ENCODE data around the gene ARSI. TPM values are rescaled to one million over a fixed set of nuclear protein-coding genes. Genes with fewer than 3 reads are reported as not detected.

ARSI gene
- total RNA-seq, 1 donor from 2014 or later = 2.2 TPM

DNA sequence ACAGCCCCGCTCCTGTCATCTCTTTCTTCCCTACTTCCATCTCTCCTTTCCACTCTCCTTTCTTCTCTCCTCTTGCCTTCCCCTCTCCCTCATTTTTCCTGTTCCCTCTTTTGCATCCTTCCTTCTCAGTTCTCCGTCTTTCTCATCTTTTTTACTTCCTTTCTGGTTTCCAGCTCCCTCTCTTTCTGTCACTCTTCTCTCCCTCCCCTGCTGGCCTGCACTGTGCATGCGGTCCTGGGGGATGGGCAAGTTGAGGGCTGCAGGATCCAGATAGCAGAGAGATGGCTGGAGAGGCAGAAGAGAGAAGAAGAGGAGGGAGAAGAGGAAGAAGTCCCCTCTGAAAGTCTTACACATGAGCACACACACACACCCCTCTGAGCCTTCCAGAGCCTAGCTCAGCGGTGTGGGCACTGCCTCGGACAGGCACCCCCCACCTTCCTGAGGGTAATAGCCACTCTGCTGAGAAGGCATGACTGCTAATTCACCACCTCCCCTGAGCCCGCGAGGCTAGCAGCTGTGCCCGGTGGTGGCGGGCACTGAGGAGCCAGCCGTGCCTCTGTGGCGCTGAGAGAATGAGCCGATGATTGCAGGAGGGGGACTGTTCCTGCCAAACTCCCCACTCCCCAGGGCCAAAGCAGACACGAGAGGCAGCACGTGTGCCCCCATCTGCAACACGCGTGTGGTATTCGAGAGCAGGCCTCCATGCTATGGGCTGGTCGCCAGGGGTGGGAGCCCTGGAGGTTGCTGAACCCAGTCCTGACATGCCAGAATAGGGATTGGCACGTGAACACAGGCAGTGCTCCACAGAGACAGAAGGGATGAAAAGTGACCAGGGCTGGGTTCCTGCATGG is 9.4 kb downstream of the ARSI start:
- no peak for DNase-seq (ENCODE audit: low spot score)

- no peak for DNase-seq (ENCODE audit: low spot score)
These were observed 11.0 kb downstream of the ARSI start for GRCh38 chr5:150291388-150292385.

- DNase-seq (ENCODE audit: low spot score) = no peak
These were observed 12.9 kb downstream of the ARSI start, which contains the start of gene CAMK2A for GRCh38 chr5:150289551-150290390. Gene CAMK2A, minus strand, starts transcription at chr5:150289773. Its CDS starts 148 bp downstream, at chr5:150289625.

DNA sequence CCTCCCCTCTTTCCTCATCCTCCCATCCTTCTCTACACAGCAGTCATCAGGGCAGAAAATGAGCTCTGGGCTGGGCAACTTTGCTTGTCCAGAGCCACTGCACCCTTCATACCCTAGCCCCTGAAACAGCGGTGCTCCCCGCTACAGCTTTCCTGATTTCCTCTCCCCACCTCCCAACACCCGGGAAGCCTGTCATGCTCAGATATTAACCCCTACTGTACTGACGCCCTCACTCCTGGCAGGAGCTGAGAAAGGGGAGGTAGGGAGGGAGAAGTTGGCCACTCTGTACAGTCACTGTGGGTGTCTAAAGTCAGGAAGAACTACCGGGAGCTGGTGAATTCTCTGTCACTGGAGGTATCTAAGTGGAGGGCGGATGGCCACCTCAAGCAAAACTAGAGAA is 13.9 kb downstream of the ARSI start:
- DNase-seq (ENCODE audit: low spot score) = no peak

DNA sequence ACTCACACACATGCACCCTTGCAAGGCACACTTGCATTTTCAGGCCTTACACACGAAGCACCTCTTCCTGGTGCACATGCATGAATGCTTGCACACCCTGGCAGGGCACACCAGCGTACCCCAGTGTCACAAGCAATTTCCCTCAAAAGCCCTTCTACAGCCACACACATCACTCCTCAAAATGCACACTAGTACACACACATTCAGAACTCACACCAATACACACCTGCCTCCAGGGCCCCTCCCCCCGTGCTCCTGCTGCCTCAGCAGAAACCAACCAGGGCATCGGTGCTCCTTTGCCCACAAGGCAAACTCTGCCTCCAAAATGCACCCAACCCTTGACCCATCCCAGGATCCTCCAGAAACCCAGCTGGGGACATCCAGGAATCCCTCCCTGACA is 14.3 kb downstream of the ARSI start:
- DNase-seq (ENCODE audit: low spot score) = no peak

DNA sequence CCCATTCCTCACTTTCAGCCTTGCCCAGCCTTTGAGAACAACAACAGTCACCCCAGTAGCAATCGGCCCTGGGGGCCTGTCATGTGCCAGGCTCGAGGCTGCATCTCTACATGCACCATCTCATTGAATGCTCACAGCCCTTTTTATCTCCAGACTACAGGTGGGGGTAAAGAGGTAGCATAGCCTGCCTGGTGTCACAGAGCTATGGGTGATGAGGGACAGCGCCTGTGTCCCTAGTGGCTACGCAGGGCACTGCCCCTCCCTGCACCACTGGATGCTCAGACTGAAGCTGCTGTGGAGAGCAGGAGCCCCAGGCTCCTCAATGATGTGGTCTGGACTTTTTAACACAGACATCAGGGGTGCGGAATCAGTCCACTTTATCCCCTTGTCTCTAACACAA is 15.9 kb downstream of the ARSI start:
- DNase-seq (ENCODE audit: low spot score) = no peak

GRCh38 chr5:150285114-150285513 is 17.6 kb downstream of the ARSI start:
- no peak for DNase-seq (ENCODE audit: low spot score)

- DNase-seq (ENCODE audit: low spot score) = no peak
These were observed 18.4 kb downstream of the ARSI start for GRCh38 chr5:150284311-150284710.

DNA sequence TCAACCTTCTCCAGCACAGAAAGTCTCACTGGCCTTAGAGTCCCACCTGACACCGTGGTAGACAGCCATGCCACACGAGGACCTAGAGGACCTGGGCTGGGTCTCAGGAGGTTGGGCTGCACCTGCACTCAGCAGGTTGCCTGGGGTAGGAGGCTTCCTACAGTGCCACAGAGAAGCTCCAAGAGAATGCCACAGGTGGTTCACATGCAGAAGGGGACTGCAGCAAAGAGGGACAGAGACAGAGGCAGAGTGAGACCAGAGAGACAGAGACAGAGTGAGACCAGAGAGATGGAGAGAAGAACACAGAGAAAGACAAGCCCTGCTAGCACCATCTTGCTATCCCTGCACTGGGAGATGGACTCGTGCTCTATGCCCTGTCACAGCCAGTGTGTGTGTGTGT is 18.8 kb downstream of the ARSI start:
- DNase-seq (ENCODE audit: low spot score) = no peak

- no peak for DNase-seq (ENCODE audit: low spot score)
These were observed 20.7 kb downstream of the ARSI start for GRCh38 chr5:150281987-150282386.

GRCh38 chr5:150279330-150280020 is 23.2 kb downstream of the ARSI start:
- DNase-seq (ENCODE audit: low spot score) = no peak

- DNase-seq (ENCODE audit: low spot score) = no peak
These were observed 23.8 kb downstream of the ARSI start for GRCh38 chr5:150278916-150279315.

DNA sequence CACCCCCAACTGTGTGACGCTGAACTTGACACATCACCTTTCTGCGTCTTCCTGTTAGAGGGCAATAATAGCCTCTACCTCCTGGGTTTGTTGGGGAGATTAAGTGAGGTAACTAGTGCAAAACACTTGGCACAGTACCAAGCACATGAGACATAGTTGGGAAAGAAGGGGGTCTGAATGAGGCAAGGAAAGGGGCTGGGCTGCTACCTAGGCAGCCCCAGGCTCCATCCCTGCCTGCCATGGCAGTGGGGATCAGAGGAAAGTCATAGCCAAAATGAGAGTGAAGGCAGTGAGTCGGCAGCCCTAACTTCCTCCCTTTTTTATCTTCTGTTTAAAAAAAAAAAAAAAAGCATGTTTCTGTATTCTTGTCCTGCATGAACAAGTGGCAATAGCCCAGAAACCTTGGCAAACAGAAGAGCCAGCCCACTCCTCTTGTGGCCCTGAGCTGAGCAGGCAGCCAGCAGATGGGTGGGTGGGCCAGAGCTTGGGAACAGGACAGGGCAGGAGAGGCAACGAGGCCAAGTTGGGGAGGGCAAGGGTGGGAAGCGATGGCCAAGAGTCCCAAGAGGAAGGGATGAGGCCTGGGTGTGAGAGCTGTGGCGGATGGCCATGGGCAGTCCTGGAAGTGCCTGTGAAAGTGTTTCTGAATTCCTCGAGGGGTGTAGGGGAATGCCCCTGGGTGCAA is 24.5 kb downstream of the ARSI start:
- DNase-seq (ENCODE audit: low spot score) = no peak

DNA sequence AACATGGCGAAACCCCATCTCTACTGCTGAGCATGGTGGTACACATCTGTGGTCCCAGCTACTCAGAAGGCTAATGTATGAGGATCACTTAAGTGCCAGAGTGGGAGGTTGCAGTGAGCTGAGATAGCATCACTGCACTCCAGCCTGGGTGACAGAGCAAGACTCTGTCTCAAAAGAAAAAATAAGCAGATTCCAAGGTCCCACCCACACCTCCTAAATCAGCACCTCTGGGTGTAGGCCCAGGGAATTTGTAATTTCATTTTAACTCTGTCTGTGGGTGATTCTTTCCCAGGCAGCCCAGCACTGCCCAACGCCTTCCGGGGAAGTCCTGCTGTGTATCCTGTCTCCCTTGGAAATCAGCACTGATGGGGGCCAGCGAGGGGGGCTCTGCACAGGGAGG is 25.7 kb downstream of the ARSI start:
- no peak for DNase-seq (ENCODE audit: low spot score)

DNA sequence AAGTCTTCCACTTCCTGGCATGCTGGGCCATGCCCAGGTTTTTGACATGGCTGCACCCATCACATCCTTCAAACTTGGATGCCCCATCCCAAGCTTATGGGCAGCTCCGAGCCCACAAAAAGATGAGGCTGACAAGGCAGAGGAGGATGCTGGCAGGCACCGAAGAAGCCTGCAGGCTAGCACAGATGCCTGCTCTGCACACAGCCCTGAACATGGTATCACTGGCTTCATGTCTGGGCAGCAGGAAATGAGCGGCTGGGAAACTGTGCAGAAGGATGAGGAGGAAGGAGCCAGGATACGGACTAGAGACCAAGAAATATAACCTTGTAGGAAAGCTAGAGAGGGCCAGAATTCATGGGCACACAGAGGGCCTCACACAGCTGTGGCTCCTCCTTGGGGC is 27.9 kb downstream of the ARSI start:
- DNase-seq (ENCODE audit: low spot score) = no peak

DNA sequence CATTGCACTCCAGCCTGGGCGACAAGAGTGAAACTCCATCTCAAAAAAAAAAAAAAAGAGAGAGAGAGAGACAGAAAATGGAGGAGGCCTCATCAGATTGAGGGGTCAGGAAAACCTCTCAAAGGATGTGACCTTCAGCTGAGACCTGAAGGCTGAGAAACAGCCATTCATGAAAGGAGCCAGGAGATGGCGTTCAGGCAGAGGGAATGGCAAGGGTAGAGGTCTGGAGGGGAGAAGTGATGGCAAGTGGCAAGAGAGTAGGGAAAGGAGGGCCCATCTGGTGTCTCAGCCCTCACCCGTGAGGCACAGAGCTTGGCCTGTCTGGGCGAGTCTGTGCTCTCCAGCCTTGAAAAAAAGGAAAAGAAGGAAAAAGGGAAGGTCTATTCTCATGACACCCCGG is 30.2 kb downstream of the ARSI start:
- no peak for DNase-seq (ENCODE audit: low spot score)

- no peak for DNase-seq (ENCODE audit: low spot score)
These were observed 30.8 kb downstream of the ARSI start for GRCh38 chr5:150271923-150272322.

DNA sequence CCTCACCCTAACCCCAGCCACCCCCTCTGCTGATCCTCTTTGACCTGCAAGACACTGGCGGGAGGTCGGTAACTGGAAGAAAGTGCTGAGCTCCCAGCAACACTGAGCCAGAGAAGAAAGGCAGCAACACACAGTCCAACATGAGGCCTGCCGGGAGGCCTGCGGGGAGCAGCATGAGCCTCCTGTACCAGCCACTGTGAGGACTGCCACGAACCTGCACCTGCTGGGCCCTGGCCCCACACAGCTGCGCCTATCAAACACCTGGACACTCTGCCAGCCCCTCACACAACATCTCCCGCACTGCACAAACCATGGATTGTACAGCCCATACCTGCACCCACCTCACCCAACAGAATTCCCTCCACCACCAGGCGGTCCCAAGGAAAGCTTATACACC is 31.4 kb downstream of the ARSI start:
- DNase-seq (ENCODE audit: low spot score) = no peak

DNA sequence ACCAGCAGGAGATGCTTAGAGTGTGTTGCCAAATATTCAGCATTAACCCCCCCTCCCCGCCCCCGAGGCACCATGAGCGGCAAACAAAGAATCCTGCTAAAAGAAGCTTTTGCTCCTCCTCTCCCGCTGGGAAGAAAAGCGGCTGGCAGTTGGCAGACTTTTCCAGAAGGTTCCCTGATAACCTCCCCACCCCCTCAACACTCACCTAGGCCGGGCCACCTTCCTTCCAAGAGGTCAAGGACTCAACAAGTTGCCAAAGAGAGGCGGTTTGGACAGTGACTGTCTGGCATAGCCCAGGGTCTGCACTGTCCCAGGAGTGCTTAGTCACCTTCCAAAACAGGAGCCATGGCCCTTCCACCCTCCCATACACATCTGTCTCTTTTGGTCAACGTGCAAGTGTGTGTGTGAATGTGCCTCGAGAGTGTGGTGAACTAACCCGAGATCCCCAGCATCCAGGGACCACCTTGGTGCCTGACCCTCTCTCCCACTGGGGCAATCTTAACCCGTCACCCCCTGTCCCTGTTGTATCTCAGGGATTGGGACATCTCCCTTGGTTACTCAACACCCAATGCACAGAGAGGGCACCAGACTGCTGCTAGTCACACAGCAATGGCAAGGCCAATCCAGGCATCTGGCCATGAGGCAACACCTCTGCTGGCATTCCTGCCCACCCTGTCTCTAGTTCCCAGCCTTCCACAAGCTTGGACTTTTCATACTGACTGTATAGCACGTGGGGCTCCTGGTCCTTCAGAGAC is 32.0 kb downstream of the ARSI start:
- DNase-seq (ENCODE audit: low spot score) = no peak

DNA sequence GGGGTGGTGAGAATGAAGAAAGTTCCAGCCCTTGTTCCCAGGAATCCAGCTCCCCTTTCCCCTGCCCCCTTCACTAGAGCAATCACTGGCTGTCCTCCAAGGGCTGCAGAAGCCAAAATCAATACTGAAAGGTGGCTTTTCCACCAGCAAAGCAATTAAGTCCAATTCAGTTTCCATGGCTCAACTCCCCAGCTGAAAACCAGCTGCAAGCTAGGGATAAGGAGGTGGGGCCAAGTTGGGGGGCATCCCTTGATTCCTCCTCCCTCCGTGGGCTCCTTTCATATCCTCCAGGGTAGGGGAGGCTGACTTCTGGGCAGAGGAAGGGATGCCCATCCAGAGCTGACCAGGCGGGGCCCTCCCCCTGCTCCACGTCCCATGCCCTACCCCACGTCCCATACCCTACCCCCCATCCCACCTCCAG is 35.8 kb downstream of the ARSI start:
- DNase-seq (ENCODE audit: low spot score) = peak; percentile 45
